Type B pancreatic cell (in vitro differentiated cells): ENCODE results near the gene CARD11. TPM values are rescaled to one million over a fixed set of nuclear protein-coding genes. Genes with fewer than 3 reads are reported as not detected.
"Not testable (repeated sequence)": the region's sequence is repeated elsewhere in the genome, so short reads cannot be mapped to it uniquely, and the experiment has no call there.

ENCODE experiments used
- DNase-seq: peaks from one replicate; pipeline ENCODE4 v3.0.0; 2021; ENCODE audit warnings: mixed read lengths; ENCODE audit not compliant: unreplicated experiment; ENCODE audit errors: extremely low spot score
- H3K27ac Mint-ChIP-seq: 2 replicates; pipeline ENCODE4 v1.8.0; 2021; ENCODE audit warnings: mild to moderate bottlenecking, mixed read lengths
- H3K27me3 Mint-ChIP-seq: 2 replicates; pipeline ENCODE4 v1.8.0; 2021; ENCODE audit warnings: mixed read lengths
- H3K36me3 Mint-ChIP-seq: 2 replicates; pipeline ENCODE4 v1.8.0; 2021; ENCODE audit warnings: mixed read lengths
- H3K4me1 Mint-ChIP-seq: one replicate; pipeline ENCODE4 v1.8.0; 2021; ENCODE audit warnings: mixed read lengths; ENCODE audit not compliant: unreplicated experiment
- H3K4me3 Mint-ChIP-seq: 2 replicates; pipeline ENCODE4 v1.8.0; 2021; ENCODE audit warnings: mild to moderate bottlenecking, mixed read lengths
- H3K9me3 Mint-ChIP-seq: 2 replicates; pipeline ENCODE4 v1.8.0; 2021; ENCODE audit warnings: mixed read lengths
- CTCF ChIP-seq: fragments of 200-600 bp; sonication (generic); conservative IDR thresholded peaks from 2 replicates; pipeline ENCODE4 v1.5.0; 2021; ENCODE audit warnings: antibody characterized with exemption, mild to moderate bottlenecking
- total RNA-seq: library from RNA; stranded (reverse); gene quantifications from 2 replicates; pipeline ENCODE4 v1.2.1, GENCODE V29; 2021; ENCODE audit warnings: low replicate concordance

Gene CARD11
- total RNA-seq, 1 donor from 2014 or later, result 11.6 TPM

GRCh38 chr7:3028071-3028757, 15.5 kb downstream of the CARD11 start:
- no peak for DNase-seq
- Mint-ChIP-seq H3K27me3 (no peaks in the 10 kb centered on the region), H3K4me3 (peak overlapping the region; percentile 76), H3K36me3 (peaks cover 5% of the 10 kb centered on the region), H3K4me1 (peaks cover 25% of the 10 kb centered on the region), H3K9me3 (peaks cover 3% of the 10 kb centered on the region), H3K27ac (peak overlapping the region; percentile 88)
- no peak for TF ChIP-seq CTCF

- no peak for DNase-seq
- Mint-ChIP-seq H3K4me1 (peaks cover 21% of the 10 kb centered on the region), H3K4me3 (peak overlapping the region; percentile 53), H3K36me3 (peaks cover 5% of the 10 kb centered on the region), H3K9me3 (peaks cover 3% of the 10 kb centered on the region), H3K27ac (peak overlapping the region; percentile 88), H3K27me3 (no peaks in the 10 kb centered on the region)
- TF ChIP-seq CTCF, result no peak
Measured at GRCh38 chr7:3027005-3027845, 16.4 kb downstream of the CARD11 start.

GRCh38 chr7:3025616-3026015, 18.1 kb downstream of the CARD11 start:
- peaks cover 5% of the 10 kb centered on the region for H3K36me3 Mint-ChIP-seq
- no peak for TF ChIP-seq CTCF
- DNase-seq, result no peak
- peaks cover 19% of the 10 kb centered on the region for H3K4me1 Mint-ChIP-seq
- no peaks in the 10 kb centered on the region for H3K27me3 Mint-ChIP-seq
- H3K27ac Mint-ChIP-seq, result no peak overlapping the region
- peaks cover 9% of the 10 kb centered on the region for H3K9me3 Mint-ChIP-seq
- H3K4me3 Mint-ChIP-seq, result no peak overlapping the region

GRCh38 chr7:3021825-3022224, 21.8 kb downstream of the CARD11 start:
- H3K4me3 Mint-ChIP-seq, result no peak overlapping the region
- H3K27me3 Mint-ChIP-seq, result no peaks in the 10 kb centered on the region
- H3K9me3 Mint-ChIP-seq, result peaks cover 19% of the 10 kb centered on the region
- no peak overlapping the region for H3K27ac Mint-ChIP-seq
- DNase-seq, result no peak
- peaks cover under 1% of the 10 kb centered on the region for H3K4me1 Mint-ChIP-seq
- TF ChIP-seq CTCF, result no peak
- H3K36me3 Mint-ChIP-seq, result no peaks in the 10 kb centered on the region

GRCh38 chr7:3021224-3021623, 22.4 kb downstream of the CARD11 start:
- H3K27ac Mint-ChIP-seq, H3K4me3 Mint-ChIP-seq, H3K36me3 Mint-ChIP-seq, H3K4me1 Mint-ChIP-seq, H3K27me3 Mint-ChIP-seq, DNase-seq: not testable (repeated sequence)
- H3K9me3 Mint-ChIP-seq, result peaks cover 19% of the 10 kb centered on the region

GRCh38 chr7:3020416-3020815, 23.3 kb downstream of the CARD11 start:
- Mint-ChIP-seq H3K9me3 (peaks cover 16% of the 10 kb centered on the region), H3K4me1 (no peaks in the 10 kb centered on the region), H3K27me3 (no peaks in the 10 kb centered on the region), H3K36me3 (no peaks in the 10 kb centered on the region), H3K27ac (no peak overlapping the region), H3K4me3 (no peak overlapping the region)
- no peak for DNase-seq
- TF ChIP-seq CTCF, result no peak
